Skeletal muscle satellite cell (primary cell): ENCODE data around the gene SFSWAP.
"Not testable (repeated sequence)": the region's sequence is repeated elsewhere in the genome, so short reads cannot be mapped to it uniquely, and the experiment has no call there.

Experiments used
- H3K27me3 ChIP-seq: 2 replicates; pipeline ENCODE4 v1.7.0; 2013; ENCODE audit warnings: low read length; ENCODE audit not compliant: control insufficient read depth, insufficient read depth
- H3K36me3 ChIP-seq: 2 replicates; pipeline ENCODE4 v1.7.0; 2013; ENCODE audit warnings: mild to moderate bottlenecking, control low read depth, low read length; ENCODE audit not compliant: insufficient read depth
- H3K4me1 ChIP-seq: 2 replicates; pipeline ENCODE4 v1.7.0; 2013; ENCODE audit warnings: low read length; ENCODE audit not compliant: control insufficient read depth, insufficient read depth
- H3K4me2 ChIP-seq: 2 replicates; pipeline ENCODE4 v1.7.0; 2013; ENCODE audit warnings: mild to moderate bottlenecking, low read length
- H3K4me3 ChIP-seq: 2 replicates; pipeline ENCODE4 v1.7.0; 2013; ENCODE audit warnings: low read length
- H3K9ac ChIP-seq: 2 replicates; pipeline ENCODE4 v1.7.0; 2013; ENCODE audit warnings: mild to moderate bottlenecking, low read depth, low read length, moderate library complexity
- H3K9me3 ChIP-seq: replicated peaks from 2 replicates; pipeline ENCODE4 v1.7.0; 2013; ENCODE audit warnings: mild to moderate bottlenecking, control low read depth, low read length

The SFSWAP gene

DNA sequence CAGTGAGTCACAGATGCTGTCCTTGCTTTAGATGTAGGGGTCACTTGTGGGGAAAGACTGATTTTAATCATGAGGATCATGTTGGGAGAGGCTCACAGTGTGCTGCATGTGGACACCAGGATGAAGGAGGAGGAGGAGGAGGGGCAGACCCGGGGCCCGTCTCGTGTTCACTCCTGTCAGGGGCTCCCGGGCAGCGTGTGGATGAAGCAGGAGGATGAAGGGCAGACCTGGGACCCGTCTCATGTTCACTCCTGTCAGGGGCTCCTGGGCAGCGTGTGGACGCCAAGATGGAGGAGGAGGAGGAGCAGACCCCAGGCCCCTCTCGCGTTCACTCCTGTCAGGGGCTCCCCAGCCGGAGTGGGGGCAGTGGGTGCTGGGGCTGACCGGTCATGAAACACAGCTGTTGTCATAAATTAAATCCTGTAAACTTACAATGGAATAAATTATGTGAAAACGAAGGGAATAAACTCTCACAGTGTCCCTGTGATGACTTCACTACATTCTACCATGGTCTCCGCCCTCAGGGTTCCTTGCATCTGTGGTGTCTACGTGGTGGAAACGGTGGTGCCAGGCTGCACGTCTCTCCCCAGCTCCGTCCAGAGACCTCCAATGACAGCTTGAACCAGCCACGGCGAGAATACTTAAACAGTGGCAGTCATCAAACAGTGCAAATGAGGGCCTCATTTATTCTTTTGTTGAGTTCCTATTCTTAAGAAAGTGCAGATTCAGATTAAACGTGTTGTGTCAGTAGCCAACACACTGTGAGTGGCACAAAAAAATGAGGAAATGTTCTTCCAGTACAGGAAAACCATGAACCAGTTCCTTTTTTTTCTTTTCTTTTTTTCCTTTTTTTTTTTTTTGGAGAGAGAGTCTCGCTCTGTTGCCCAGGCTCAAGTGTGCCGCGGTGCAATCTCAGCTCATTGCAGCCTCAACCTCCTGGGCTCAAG is 37.7 kb upstream of the SFSWAP start:
- H3K36me3 ChIP-seq, result no peaks in the 10 kb centered on the region
- no peak overlapping the region for H3K4me2 ChIP-seq
- no peaks in the 10 kb centered on the region for H3K4me1 ChIP-seq
- no peak overlapping the region for H3K9ac ChIP-seq
- no peaks in the 10 kb centered on the region for H3K9me3 ChIP-seq
- H3K27me3 ChIP-seq, result peaks cover 20% of the 10 kb centered on the region
- H3K4me3 ChIP-seq, result no peak overlapping the region

- peaks cover 16% of the 10 kb centered on the region for H3K27me3 ChIP-seq
- H3K9me3 ChIP-seq, result no peaks in the 10 kb centered on the region
- no peaks in the 10 kb centered on the region for H3K36me3 ChIP-seq
- no peaks in the 10 kb centered on the region for H3K4me1 ChIP-seq
- no peak overlapping the region for H3K9ac ChIP-seq
- no peak overlapping the region for H3K4me3 ChIP-seq
- H3K4me2 ChIP-seq, result no peak overlapping the region
Observed at GRCh38 chr12:131673888-131674257, 37.0 kb upstream of the SFSWAP start.

- Histone ChIP-seq H3K9ac (no peak overlapping the region), H3K4me1 (no peaks in the 10 kb centered on the region), H3K9me3 (no peaks in the 10 kb centered on the region), H3K36me3 (no peaks in the 10 kb centered on the region), H3K27me3 (peaks cover 13% of the 10 kb centered on the region), H3K4me2 (no peak overlapping the region), H3K4me3 (no peak overlapping the region)
Observed at GRCh38 chr12:131674373-131674772, 36.5 kb upstream of the SFSWAP start.

DNA sequence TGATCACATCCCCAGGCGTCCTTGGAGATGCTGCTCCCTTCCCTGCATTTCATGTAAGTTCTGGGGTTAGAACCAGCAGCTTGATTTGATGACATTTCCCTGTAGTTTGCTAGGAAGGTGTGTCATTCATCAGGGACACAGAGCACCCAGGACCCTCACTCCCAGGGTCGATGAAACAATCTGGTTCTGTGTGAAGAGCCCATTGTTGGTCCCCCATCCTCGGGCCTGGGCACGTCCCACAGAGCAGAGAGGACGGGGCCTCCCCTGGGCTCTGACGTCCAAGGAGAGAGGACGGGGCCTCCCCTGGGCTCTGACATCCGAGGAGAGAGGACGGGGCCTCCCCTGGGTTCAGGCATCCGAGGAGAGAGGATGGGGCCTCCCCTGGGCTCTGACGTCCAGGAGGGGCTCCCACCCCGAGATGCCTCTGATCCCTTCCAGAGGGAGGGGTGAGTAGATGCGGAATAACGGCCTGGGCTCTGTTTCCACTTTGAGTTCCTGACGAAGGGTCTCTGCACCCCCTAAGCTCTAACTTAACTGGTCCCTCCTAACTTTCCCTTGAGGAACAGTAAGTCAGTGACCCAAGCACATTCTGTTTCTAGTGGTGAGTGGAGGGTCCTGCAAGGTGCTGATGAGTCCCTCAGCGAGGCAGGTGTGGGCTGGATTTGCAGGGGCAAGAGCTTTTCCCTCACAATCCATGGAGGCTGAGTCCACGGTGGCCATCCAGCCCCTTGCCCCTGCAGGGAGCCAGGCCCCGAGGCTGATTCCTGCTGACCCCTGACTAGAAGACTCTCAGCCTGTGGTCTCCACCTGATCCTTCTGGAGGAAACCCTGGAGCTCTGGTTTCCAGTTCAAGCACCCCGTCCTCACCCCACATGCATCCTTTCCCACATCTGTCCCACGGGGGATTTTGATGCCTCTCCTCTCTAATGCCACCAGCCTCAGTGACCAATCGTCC is 35.5 kb upstream of the SFSWAP start:
- peaks cover 13% of the 10 kb centered on the region for H3K27me3 ChIP-seq
- no peaks in the 10 kb centered on the region for H3K9me3 ChIP-seq
- no peaks in the 10 kb centered on the region for H3K4me1 ChIP-seq
- no peak overlapping the region for H3K4me3 ChIP-seq
- no peaks in the 10 kb centered on the region for H3K36me3 ChIP-seq
- no peak overlapping the region for H3K9ac ChIP-seq
- H3K4me2 ChIP-seq, result no peak overlapping the region

DNA sequence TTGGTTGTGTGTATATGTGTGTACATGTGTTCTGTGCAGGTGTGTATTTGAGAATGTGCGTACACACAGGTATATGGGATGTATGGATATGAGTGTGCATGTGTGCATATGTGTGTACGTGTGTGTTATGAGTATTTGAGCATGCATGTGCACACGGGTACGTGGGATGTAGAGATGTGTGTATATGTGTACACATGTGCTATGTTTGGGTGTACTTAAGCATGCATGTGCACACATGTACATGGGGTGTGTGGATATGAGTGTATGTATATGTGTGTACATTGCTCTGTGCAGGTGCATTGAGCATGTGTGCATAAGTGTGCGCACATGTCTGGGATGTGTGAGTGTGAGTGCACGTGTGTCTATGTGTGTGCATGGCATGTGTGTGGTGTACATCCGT is 34.3 kb upstream of the SFSWAP start:
- peaks cover 4% of the 10 kb centered on the region for H3K27me3 ChIP-seq

GRCh38 chr12:131677067-131677466 is 33.8 kb upstream of the SFSWAP start:
- not testable (repeated sequence) for H3K9ac ChIP-seq, H3K27me3 ChIP-seq, H3K4me1 ChIP-seq, H3K36me3 ChIP-seq, H3K9me3 ChIP-seq, H3K4me2 ChIP-seq, H3K4me3 ChIP-seq

More for the DNA sequence above, 34.3 kb upstream of the SFSWAP start:
- H3K9me3 ChIP-seq, result no peaks in the 10 kb centered on the region
- no peaks in the 10 kb centered on the region for H3K36me3 ChIP-seq
- no peak overlapping the region for H3K4me3 ChIP-seq
- no peaks in the 10 kb centered on the region for H3K4me1 ChIP-seq
- no peak overlapping the region for H3K9ac ChIP-seq
- no peak overlapping the region for H3K4me2 ChIP-seq

GRCh38 chr12:131677699-131678098 is 33.2 kb upstream of the SFSWAP start:
- Histone ChIP-seq H3K4me1 (no peaks in the 10 kb centered on the region), H3K4me2 (no peak overlapping the region), H3K27me3 (peaks cover 4% of the 10 kb centered on the region), H3K4me3 (no peak overlapping the region), H3K9me3 (no peaks in the 10 kb centered on the region), H3K9ac (no peak overlapping the region), H3K36me3 (no peaks in the 10 kb centered on the region)

DNA sequence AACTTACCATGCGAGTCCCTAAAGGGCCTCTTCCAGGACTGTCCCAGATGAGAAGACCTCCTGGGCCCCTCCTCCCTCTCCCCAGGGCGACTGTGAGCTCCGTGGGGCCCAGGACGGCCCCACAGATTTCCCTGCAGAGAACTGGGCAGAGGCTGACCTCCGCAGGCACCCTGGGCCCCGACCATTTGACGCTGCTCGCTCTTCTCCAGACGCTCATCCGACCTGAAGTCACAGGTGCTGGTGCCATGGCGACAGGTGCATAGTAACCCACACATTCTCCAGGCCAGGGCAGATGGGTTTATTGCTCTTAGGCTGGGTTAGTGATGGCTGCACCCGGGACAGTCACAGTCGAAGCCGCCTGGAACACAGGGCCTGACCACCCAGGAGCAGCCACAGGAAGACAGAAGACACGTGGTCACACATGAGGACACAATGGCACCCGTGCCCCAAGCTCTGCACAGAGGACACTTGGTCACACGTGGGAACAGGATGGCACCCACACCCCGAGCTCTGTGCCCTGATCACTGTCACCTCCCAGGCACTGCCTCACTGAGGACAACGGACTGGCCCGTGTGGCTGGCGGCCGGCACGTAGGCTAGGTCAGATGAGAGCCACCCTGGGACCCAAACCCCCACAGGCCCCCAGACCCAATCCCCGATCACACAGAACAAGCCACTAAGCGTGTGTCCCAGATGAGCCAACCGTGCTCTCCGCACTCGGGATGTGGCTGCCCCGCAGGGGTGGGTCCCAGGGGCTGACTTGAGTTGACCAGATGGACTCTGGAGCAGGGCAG is 32.3 kb upstream of the SFSWAP start:
- H3K9ac ChIP-seq, H3K4me1 ChIP-seq, H3K9me3 ChIP-seq, H3K4me2 ChIP-seq, H3K27me3 ChIP-seq, H3K36me3 ChIP-seq, H3K4me3 ChIP-seq: not testable (repeated sequence)

DNA sequence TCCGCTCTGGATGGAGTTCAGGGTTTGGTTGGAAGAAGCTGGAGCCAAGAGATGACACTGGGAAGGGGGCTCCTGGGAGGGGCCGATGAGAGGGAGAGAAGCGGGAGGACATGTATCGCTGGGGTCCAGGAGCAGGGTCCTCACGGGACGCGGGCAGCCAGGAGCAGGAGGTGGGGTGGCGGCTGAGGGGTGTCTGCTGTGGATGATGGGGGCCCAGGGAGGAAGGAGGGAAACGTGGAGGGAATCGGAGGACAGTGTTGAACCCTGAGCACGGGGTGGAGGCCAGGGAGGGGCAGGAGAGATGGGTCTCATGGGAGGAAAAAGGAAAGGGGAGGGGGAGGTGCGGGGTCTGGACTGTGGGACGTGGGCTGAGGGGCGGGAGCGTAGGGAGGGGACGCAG is 31.7 kb upstream of the SFSWAP start:
- H3K4me3 ChIP-seq, H3K9ac ChIP-seq, H3K36me3 ChIP-seq, H3K4me2 ChIP-seq, H3K9me3 ChIP-seq, H3K4me1 ChIP-seq, H3K27me3 ChIP-seq: not testable (repeated sequence)

- H3K9ac ChIP-seq, H3K36me3 ChIP-seq, H3K4me3 ChIP-seq, H3K4me1 ChIP-seq, H3K4me2 ChIP-seq, H3K9me3 ChIP-seq, H3K27me3 ChIP-seq: not testable (repeated sequence)
Observed at GRCh38 chr12:131679816-131680215, 31.1 kb upstream of the SFSWAP start.
